ENCODE data around the gene ZC3H8.
A peak's percentile ranks its signal among the peaks of the same experiment; 100 is the strongest.

The ZC3H8 gene

DNA sequence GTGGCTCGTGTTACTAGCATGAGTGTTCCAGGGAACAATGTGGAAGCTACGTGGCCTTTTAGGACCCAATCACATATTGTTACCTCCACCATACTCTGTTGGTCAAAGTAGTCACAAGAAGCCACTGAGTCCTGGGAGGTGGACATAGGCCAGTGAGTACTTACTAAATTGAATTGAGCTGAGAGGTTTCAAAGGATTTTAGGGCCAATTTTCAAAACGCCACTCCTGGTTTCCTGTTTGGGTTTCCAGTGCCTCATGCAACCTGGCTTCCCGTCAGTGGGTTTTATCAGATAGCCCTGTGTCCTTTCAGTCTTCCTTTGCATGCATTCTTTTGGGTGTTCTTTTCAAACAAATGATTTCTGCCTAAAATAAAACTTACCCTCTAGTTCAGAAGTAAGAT is 60.4 kb downstream of the ZC3H8 start:
- peak in 2 of 6 experiments; percentile 5 to 18 for DNase-seq

DNA sequence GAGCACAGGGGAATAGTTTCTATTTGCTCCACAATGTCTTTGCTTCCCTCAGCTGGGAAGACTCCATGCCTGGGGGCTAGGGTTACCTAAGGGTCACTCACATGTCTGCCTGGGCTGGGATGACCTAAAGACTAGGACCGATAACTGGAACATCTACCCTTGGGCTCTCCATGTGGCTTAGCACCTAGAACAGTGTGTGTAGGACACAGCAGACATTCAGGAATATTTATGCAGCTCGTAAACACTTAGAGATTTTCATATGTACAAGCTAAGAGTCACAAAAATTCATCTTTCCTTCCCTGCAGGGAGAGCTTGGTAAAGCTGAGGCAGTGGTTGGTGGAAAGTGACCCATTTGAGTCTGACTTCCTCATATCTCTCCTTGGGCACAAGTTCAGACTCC is 60.8 kb downstream of the ZC3H8 start:
- no peak for DNase-seq

GRCh38 chr2:112189001-112189556 is 65.8 kb downstream of the ZC3H8 start:
- no peak for DNase-seq

GRCh38 chr2:112187805-112188596 is 66.8 kb downstream of the ZC3H8 start:
- peak; percentile 60 to 92 (median 81) for DNase-seq

DNA sequence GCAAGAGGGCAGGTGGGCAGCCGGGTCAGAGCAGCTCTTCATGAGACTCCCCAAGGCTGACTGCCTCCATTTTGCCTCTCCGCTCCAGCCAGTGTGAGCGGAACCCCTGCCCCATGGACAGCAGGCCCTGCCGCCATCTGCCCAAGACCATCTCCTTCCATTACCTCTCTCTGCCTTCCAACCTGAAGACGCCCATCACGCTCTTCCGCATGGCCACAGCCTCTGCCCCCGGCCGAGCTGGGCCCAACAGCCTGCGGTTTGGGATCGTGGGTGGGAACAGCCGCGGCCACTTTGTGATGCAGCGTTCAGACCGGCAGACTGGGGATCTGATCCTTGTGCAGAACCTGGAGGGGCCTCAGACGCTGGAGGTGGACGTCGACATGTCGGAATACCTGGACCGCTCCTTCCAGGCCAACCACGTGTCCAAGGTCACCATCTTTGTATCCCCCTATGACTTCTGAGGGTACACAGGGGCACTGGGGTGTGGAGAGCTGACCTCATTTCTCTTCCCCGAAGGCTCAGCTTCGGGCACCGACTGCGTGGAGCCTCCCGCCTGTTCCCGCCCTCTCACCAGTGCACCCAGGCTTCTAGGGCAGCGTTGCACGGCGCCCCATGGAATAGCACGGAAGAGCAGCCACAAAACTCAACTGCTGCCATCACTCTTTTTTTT is 67.7 kb downstream of the ZC3H8 start:
- DNase-seq: peak in 1 of 6 experiments; percentile 24

GRCh38 chr2:112185131-112185530 is 69.7 kb downstream of the ZC3H8 start:
- no peak for DNase-seq

- DNase-seq: no peak
Observed at GRCh38 chr2:112184121-112184520, 70.7 kb downstream of the ZC3H8 start.

DNA sequence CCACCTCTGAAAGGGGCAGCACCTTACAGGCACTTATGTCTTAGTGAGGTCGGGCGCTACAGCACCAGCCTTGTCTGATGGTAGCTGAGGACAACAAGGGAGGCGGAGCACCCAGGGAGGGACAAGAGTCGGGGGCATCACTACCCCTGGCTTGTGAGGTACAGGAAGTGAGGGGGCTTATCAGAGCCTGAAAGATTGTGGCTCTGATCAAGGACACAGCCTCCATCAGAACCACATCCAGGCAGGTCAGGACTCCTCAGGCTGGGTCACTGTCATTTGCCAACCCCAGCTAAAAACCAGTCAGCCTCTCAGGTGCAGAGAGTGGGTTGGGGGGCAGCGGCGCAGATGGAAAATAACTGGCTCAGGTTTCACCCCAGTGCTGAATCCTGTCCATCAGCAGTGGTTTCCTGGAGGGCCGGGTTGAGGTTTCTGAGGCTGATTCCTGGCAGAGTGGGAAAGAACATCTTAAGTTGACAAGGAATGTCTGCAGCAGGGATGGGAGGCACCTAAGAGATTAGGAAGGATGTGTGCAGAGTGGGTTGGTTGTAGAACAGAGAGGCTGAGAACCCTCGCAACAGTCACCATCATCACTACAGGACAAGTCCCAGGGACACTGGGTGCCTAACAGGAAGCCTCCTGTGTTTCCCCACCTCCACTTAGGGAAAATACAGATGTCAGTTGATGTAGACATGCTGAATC is 71.4 kb downstream of the ZC3H8 start:
- peak in 2 of 6 experiments; percentile 11 to 23 for DNase-seq

DNA sequence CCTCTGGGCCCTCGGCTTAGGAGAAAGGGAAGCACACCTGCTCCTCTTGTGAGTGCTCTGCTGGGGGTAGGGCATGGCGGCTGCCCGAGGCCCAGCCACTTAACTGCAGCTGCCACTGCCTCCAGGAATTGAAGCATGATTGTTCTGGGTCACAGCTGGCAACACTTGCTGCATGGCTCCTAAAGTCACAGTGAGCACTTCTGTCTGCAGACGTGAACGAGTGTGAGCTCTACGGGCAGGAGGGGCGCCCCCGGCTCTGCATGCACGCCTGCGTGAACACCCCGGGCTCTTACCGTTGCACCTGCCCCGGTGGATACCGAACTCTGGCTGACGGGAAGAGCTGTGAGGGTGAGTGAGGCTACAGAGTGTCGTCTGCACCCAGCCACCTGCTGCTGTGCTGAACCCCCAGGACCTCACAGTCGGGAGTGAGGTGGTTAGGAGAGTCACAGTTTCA is 72.2 kb downstream of the ZC3H8 start:
- DNase-seq: peak; percentile 43 to 61 (median 51)

GRCh38 chr2:112181571-112182290 is 73.1 kb downstream of the ZC3H8 start:
- DNase-seq: peak; percentile 54 to 77 (median 60)

DNA sequence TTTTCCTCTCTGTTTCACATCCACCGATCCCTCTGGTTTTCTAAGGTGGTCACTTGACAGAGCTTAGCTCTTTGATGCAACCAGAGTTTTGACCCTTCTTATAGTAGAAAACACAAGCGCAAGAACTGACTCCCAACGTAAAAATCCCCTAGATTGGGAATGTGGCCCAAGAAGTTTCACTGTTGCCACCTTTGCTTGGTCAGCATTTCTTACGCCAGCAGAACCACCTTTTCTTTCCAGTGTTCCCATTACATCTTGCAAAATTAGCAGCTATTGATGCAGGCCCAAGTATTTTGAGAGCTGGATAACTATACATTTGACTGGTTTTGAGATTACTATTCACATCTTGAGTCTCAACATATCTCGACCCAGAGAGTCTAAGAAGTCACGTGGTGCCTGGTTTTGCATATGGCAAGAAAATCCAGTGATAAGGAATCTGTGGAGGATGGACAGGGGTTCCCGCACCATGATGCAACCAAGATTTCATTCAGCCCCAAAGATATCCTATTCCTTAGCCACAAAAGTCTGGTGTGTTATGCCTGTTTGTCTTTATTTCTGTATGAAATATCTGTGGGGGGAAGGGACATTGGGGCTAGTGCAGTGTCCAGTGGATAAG is 78.8 kb downstream of the ZC3H8 start:
- DNase-seq: no peak

- DNase-seq: no peak
Observed at GRCh38 chr2:112175333-112175732, 79.5 kb downstream of the ZC3H8 start.

DNA sequence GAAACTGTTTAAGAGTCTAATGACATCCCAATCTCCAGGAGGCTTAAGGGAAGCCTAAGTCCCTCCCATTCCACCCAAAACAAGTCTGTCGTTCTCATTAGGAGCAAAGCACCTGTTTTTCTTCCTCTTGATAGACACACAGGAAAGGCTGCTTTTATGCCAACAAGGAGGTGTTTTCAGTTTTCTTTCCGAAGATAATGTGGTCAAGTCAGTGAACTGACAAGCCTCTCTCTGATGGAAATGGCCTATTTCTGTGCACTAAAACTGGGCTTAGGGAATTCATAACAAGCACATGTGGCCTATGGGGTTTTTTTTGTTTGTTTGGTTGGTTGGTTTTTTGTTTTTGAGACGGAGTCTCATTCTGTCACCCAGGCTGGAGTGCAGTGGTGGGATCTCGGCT is 80.5 kb downstream of the ZC3H8 start:
- no peak for DNase-seq

DNA sequence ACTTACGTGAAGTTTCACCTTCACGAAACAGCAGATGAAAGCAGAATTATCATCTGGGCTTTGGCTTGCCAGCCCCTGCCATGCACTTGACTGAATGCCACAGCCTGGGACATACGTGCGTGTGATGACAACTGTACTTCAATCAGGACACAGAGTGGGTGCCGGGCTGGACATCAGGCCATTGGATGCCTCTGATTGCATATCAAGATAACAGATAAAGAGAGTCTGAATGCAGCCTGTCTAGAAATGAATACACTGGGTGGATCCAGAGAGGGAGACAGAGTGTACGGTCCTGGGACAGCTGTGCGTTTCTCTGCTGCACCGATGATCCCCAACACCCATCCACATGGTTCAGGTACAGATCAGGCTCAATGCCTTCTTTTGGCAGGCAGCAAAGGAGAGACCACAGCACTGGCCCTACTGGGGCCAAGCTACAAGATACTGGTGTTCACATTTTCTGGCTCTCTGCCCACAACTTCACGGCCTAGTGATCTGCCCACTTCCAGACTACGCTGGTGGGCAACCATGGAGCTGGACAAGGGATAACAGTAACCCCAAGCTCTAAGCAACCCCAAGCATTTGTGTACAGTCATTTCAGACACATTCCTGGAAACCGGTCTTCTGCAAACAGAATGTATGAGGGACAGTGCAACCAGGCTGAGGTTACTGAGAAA is 81.1 kb downstream of the ZC3H8 start:
- no peak for DNase-seq

GRCh38 chr2:112170495-112170894 is 84.3 kb downstream of the ZC3H8 start:
- DNase-seq: no peak

- no peak for DNase-seq
Observed at GRCh38 chr2:112168422-112169124, 86.3 kb downstream of the ZC3H8 start.

DNA sequence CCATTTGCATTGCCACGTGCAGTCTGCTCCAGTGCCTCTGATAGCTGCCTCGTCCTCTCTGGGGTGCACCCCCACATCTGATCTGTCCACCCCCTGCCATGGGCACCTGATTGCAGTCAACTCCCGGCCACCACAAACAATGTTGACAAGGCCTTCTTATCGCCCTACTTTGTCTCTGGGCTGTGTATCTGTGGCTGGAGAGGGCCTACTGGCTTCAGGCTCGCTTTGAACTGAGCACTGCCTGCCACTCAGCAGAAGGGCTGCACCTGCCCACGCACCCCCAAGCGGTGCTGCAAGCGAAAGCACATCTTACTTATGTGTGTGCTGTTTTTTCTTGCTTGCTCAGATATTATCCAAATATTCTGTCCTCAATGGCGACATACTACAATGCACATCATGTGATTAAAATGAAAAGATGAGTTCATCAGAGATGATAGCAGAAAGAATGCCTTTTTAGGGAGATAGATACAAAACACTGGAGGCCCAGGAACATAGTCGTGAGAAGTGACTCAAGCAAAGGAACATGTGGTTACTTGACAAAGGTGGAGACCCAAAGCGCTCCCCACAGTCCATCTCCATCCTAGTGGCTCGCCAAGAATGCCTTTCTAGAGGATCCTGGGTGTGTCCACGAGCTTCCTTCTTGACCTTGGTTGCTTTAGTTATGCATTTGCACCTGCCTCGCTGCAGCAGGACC is 87.9 kb downstream of the ZC3H8 start:
- DNase-seq: no peak

DNA sequence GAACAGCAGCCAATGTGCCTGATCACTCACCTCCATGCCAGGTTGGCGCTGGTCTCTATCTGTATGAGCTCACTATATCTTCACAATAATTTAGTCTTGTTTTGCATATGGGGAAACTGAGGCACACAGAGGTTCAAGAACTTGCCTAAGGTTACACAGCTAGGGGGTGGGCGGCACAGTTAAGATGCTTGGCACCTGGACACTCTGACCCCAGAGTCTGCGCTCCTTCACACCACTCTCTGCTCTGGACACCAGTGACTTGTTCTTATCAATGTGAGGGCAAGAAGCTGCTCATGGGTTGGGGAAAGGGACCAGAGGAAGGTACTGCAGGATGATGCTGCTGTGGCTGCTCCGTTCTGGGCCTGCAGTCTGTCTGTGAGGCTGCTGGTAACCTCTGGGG is 89.5 kb downstream of the ZC3H8 start:
- no peak for DNase-seq

DNA sequence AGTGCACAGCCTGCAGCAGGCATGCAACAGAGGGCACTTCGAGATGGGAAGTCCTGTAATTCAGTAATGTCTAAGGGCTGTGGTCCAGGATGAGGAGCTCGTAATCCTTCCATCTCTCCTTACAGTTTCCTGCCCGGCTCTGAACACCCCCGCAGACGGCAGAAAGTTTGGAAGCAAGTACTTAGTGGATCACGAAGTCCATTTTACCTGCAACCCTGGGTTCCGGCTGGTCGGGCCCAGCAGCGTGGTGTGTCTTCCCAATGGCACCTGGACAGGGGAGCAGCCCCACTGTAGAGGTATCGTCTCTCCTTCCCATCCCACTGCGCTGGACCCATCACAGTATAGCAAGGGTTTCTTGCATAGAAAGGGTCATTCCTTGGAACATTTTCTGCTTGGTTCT is 90.0 kb downstream of the ZC3H8 start:
- DNase-seq: no peak

- DNase-seq: no peak
Observed at GRCh38 chr2:112163541-112163981, 91.3 kb downstream of the ZC3H8 start.
